SIG-M5 (cell line): ENCODE results near the gene HOXD11.

Source experiments
- DNase-seq: peaks from one replicate; lab custom pipeline; 2025; lab: John Stamatoyannopoulos, UW

HOXD11 gene

GRCh38 chr2:176081376-176081836 is 25.7 kb upstream of the HOXD11 start:
- no peak for DNase-seq

- DNase-seq = no peak
Observed at GRCh38 chr2:176081837-176082524, 25.1 kb upstream of the HOXD11 start.

GRCh38 chr2:176082525-176082823 is 24.6 kb upstream of the HOXD11 start:
- no peak for DNase-seq

GRCh38 chr2:176082824-176083751 is 24.0 kb upstream of the HOXD11 start:
- no peak for DNase-seq

- DNase-seq = no peak
Observed at GRCh38 chr2:176083796-176084261, 23.3 kb upstream of the HOXD11 start, which contains the start of gene EVX2. TSS of gene EVX2 (minus strand) at chr2:176083962. CDS start at chr2:176083776, 186 bp downstream.

GRCh38 chr2:176084611-176085119 is 22.4 kb upstream of the HOXD11 start:
- no peak for DNase-seq

GRCh38 chr2:176085120-176085788 is 21.8 kb upstream of the HOXD11 start:
- no peak for DNase-seq

- DNase-seq = no peak
Observed at GRCh38 chr2:176085861-176086771, 21.0 kb upstream of the HOXD11 start.

- DNase-seq = no peak
Observed at GRCh38 chr2:176087330-176088047, 19.6 kb upstream of the HOXD11 start.

GRCh38 chr2:176088048-176088936 is 18.8 kb upstream of the HOXD11 start:
- DNase-seq = no peak

- DNase-seq = no peak
Observed at GRCh38 chr2:176088937-176089842, 17.9 kb upstream of the HOXD11 start.

- DNase-seq = no peak
Observed at GRCh38 chr2:176089843-176090395, 17.2 kb upstream of the HOXD11 start.

- no peak for DNase-seq
Observed at GRCh38 chr2:176090862-176091261, 16.2 kb upstream of the HOXD11 start.

- DNase-seq = no peak
Observed at GRCh38 chr2:176091329-176092258, 15.5 kb upstream of the HOXD11 start.

- DNase-seq = no peak
Observed at GRCh38 chr2:176092270-176093144, 14.6 kb upstream of the HOXD11 start, which contains the start of gene HOXD13. TSS of gene HOXD13 (plus strand) at chr2:176092721. CDS start at chr2:176092891, 170 bp downstream.
